Measurements from ENCODE around the gene RPH3AL.
"Not testable (repeated sequence)": the region's sequence is repeated elsewhere in the genome, so short reads cannot be mapped to it uniquely, and the experiment has no call there.

Gene RPH3AL

GRCh38 chr17:279331-279730 is 73.3 kb downstream of the RPH3AL start:
- DNase-seq = no peak

- DNase-seq = no peak
Measured at GRCh38 chr17:278676-279059, 73.9 kb downstream of the RPH3AL start.

- no peak for DNase-seq
Measured at GRCh38 chr17:278055-278675, 74.4 kb downstream of the RPH3AL start.

GRCh38 chr17:274902-275301 is 77.7 kb downstream of the RPH3AL start:
- DNase-seq = no peak

- no peak for DNase-seq
Measured at GRCh38 chr17:273981-274832, 78.4 kb downstream of the RPH3AL start.

GRCh38 chr17:272856-273255 is 79.8 kb downstream of the RPH3AL start:
- not testable (repeated sequence) for DNase-seq

- DNase-seq = not testable (repeated sequence)
Measured at GRCh38 chr17:271928-272623, 80.5 kb downstream of the RPH3AL start.

GRCh38 chr17:269616-270514 is 82.7 kb downstream of the RPH3AL start:
- DNase-seq = no peak

- no peak for DNase-seq
Measured at GRCh38 chr17:266701-267667, 85.6 kb downstream of the RPH3AL start.

- DNase-seq = no peak
Measured at GRCh38 chr17:266219-266618, 86.4 kb downstream of the RPH3AL start.

GRCh38 chr17:265718-266117 is 86.9 kb downstream of the RPH3AL start:
- no peak for DNase-seq

- DNase-seq = no peak
Measured at GRCh38 chr17:263773-264172, 88.8 kb downstream of the RPH3AL start.

- no peak for DNase-seq
Measured at GRCh38 chr17:263271-263670, 89.3 kb downstream of the RPH3AL start.

- DNase-seq = no peak
Measured at GRCh38 chr17:261635-262034, 91.0 kb downstream of the RPH3AL start.

- DNase-seq = no peak
Measured at GRCh38 chr17:260944-261343, 91.7 kb downstream of the RPH3AL start.

- DNase-seq = no peak
Measured at GRCh38 chr17:260031-260791, 92.4 kb downstream of the RPH3AL start.

- DNase-seq = no peak
Measured at GRCh38 chr17:259341-259976, 93.1 kb downstream of the RPH3AL start.

- DNase-seq = no peak
Measured at GRCh38 chr17:258906-259305, 93.7 kb downstream of the RPH3AL start.

GRCh38 chr17:258045-258734 is 94.4 kb downstream of the RPH3AL start:
- no peak for DNase-seq

Measured in NCI-H1048 (cell line).